Esophagus (tissue), 2 donors: ENCODE measurements around the gene UQCRC1. TPM values are rescaled to one million over a fixed set of nuclear protein-coding genes. Genes with fewer than 3 reads are reported as not detected.

Experiments used
- H3K27ac ChIP-seq, 2 donors: one replicate each; pipeline ENCODE4 v1.5.1; 2013; ENCODE audit warnings: low read depth in 2 of 2, mild to moderate bottlenecking in 2 of 2, inconsistent platforms in 1 of 2, low read length in 1 of 2, moderate library complexity in 1 of 2
- H3K27me3 ChIP-seq, 2 donors: one replicate each; pipeline ENCODE4 v1.6.1; 2013; ENCODE audit warnings: low read length in 2 of 2, control low read depth in 1 of 2, mild to moderate bottlenecking in 1 of 2; ENCODE audit not compliant: insufficient read depth in 2 of 2, control insufficient read depth in 1 of 2
- H3K36me3 ChIP-seq, 2 donors: one replicate each; pipeline ENCODE4 v1.6.1; 2013; ENCODE audit warnings: low read length in 1 of 2; ENCODE audit not compliant: control insufficient read depth in 2 of 2, insufficient read depth in 2 of 2
- H3K4me1 ChIP-seq, 2 donors: one replicate each; pipeline ENCODE4 v1.6.1; 2013; ENCODE audit warnings: low read length in 1 of 2; ENCODE audit not compliant: control insufficient read depth in 2 of 2, insufficient read depth in 2 of 2
- H3K4me3 ChIP-seq, 2 donors: one replicate each; pipeline ENCODE4 v1.5.1; 2013; ENCODE audit warnings: low read length in 2 of 2, mild to moderate bottlenecking in 2 of 2, low read depth in 1 of 2, moderate library complexity in 1 of 2
- H3K9me3 ChIP-seq, 2 donors: one replicate each; pipeline ENCODE4 v1.6.1; 2013; ENCODE audit warnings: mild to moderate bottlenecking in 2 of 2, low read depth in 1 of 2, low read length in 1 of 2, moderate library complexity in 1 of 2; ENCODE audit not compliant: control insufficient read depth in 2 of 2, insufficient read depth in 1 of 2
- WGBS, 2 donors: extraction: QIAGEN DNeasy Blood & Tissue Kit; methylation state at CpG; one replicate each; pipeline ENCODE4 v1.1.7; 2013; 5-methylcytosine and 5-hydroxymethylcytosine counted together
- polyA plus RNA-seq, 2 donors: library from polyadenylated mRNA; stranded (reverse); fragments of 200-250 nt; gene quantifications; one replicate each; pipeline ENCODE4 v1.2.3, GENCODE V29; 2013
- donor health status: healthy with polysubstance abuse.
- donor health status: Bipolar disorder and iron deficiency.

UQCRC1 gene
- polyA plus RNA-seq, 2 donors = 192 to 264 TPM

DNA sequence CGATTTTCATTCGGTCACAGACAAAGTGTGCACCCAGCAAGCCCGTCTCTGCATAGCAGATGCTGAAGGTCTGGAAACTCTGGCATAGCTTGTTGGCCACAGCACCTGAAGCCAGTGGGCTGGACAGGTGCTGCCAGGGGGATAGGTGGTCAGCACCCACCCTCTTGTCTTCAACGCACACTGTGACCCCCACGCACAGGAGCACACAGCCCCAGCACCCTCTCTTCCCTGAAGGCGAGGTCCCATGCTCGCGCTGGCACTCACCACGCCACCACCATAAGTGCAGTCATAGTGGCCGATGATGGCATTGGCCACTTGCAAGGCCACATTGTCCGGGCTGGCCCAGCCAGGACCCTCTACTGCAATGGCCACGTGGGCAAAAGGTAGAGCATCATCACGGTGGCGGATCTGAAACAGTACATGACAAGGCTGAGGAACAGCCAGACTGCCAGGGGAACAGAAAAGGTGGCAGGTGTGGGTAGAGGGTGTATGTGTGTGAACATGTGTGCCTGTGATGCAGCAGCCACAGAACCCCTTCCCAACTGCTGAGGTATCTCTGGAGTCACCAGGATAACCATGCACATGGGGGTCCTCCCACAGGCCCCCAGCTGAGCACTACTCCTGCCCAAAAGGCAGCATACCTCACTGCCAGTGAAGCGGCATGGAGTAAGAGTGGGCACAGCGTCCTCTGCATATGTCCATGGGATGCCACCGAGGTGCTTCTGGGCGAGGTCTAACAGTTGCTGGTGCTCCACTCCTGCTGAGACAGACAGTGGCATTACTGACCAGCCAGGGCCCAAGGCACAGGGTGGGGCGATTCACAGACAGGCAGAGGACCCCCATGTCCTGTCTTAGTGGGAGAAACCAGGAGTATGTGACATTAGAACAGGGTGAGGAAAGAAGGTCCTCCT is 8.5 kb downstream of the UQCRC1 start:
- peaks cover 2 to 35% of the 10 kb centered on the region in 2 donors for H3K4me1 ChIP-seq
- peaks cover 37 to 62% of the 10 kb centered on the region in 2 donors for H3K36me3 ChIP-seq
- no peaks in the 10 kb centered on the region for H3K27me3 ChIP-seq
- H3K9me3 ChIP-seq = no peaks in the 10 kb centered on the region
- H3K4me3 ChIP-seq = no peak overlapping the region
- peak overlapping the region in 1 of 2 donors; percentile 44 for H3K27ac ChIP-seq
- 90% methylated on average over 19 of the region's 19 CpGs for WGBS, 2 donors

DNA sequence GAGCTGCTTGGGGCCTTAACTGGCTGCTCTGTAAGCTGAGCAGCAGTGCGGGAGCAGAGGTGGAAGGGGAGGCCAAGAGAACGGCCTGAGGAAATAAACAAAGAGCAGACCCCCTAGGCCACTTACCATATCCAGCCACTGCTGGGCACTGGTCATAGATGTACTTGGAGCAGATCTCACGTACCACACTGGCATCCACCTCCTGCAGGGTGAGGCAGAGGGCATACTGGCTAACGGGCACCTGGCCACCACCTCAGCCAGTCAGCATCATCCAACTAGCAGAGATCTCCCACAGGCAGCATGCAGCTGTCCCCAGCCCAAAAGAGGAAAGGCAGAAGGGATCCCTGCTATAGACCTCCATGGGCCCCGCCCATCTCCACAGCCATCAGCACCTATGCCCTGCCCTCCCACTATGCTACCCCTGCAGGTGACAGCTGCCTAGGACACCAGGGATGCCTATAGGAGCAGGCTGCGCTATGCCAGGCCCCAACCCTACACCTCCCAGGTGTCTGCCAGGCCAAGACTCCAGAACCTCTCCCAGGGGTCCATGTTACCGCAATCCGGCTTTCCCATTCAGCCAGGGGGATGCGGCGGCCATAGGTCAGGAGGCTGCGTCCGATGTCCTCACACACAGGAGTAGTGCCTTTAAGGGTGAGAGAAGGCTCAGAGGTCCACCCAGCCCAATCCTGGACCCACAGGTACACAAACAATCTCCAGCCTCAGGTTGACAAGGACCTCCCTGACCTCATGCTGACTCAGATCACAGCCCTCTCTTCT is 9.7 kb downstream of the UQCRC1 start:
- peaks cover 2 to 46% of the 10 kb centered on the region in 2 donors for H3K4me1 ChIP-seq
- H3K27me3 ChIP-seq = no peaks in the 10 kb centered on the region
- no peaks in the 10 kb centered on the region for H3K9me3 ChIP-seq
- WGBS, 2 donors = 74 to 81% methylated on average over 12 of the region's 12 CpGs
- peaks cover 33 to 53% of the 10 kb centered on the region in 2 donors for H3K36me3 ChIP-seq
- peak overlapping the region; percentile 84 to 92 for H3K27ac ChIP-seq
- H3K4me3 ChIP-seq = no peak overlapping the region

DNA sequence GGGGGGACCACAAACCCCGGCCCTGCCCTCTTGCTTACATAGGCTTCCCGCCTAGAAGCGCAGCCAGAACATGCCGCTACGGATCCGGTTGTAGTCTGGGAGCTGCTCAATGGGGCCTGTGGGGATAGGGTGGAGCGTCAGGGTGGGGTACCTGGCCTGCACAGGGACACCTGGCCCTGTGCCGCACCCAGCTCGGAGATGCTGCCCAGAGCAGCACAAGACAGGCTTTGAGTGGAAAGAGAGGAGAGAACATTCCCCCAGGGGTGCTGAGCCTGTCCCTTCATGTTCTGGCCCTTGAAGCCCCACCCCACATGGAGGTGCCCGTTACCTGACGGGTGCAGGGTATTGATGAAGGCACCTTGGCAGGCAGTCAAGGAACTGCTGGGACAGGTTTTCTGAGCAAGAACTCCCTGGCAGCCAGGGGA is 10.4 kb downstream of the UQCRC1 start:
- 42 to 48% methylated on average over 11 of the region's 11 CpGs for WGBS, 2 donors
- Histone ChIP-seq H3K27ac (peak overlapping the region; percentile 84 to 92), H3K4me1 (peaks cover 2 to 46% of the 10 kb centered on the region in 2 donors), H3K27me3 (no peaks in the 10 kb centered on the region), H3K36me3 (peaks cover 27 to 47% of the 10 kb centered on the region in 2 donors), H3K4me3 (no peak overlapping the region), H3K9me3 (no peaks in the 10 kb centered on the region)

DNA sequence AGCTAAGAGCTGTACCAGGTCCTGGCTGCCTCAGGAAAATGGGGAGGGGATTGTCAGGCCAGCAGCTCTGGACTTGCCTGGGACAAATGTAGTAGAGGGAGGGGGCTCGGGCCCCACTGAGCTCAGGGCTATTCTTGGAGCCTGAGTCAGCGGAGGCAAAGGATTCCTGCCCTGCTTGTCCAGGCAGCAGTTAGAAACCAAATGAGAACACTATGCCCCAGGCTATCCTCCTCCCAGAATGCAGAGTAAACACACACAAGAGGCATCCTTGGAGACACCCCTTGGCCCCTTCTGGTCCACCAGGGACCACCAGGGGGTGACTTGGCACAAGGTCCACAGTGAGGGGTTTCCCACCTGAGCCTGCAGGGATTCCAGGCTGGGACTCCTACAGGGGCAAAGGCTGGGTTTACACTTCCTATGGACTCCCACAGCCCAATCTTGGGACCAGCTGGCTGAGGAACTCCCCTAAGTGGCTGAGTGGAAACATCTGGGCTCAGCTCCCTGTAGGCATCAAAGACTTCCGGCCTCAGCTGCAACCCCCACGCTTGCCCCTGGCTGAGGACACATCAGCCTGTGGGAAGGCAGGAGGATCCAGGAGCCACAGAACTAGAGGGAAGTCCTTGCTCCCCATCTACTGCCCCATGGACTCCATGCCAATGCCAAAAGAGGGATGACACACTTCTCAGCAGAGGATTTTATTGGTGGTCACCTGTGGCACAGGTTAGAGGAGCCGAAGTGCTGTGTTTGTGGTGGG is 10.9 kb downstream of the UQCRC1 start:
- WGBS, 2 donors = 34 to 46% methylated on average over 5 of the region's 5 CpGs
- peak overlapping the region; percentile 84 to 92 for H3K27ac ChIP-seq
- peaks cover 2 to 46% of the 10 kb centered on the region in 2 donors for H3K4me1 ChIP-seq
- peaks cover 21 to 41% of the 10 kb centered on the region in 2 donors for H3K36me3 ChIP-seq
- H3K27me3 ChIP-seq = no peaks in the 10 kb centered on the region
- H3K9me3 ChIP-seq = no peaks in the 10 kb centered on the region
- no peak overlapping the region for H3K4me3 ChIP-seq

DNA sequence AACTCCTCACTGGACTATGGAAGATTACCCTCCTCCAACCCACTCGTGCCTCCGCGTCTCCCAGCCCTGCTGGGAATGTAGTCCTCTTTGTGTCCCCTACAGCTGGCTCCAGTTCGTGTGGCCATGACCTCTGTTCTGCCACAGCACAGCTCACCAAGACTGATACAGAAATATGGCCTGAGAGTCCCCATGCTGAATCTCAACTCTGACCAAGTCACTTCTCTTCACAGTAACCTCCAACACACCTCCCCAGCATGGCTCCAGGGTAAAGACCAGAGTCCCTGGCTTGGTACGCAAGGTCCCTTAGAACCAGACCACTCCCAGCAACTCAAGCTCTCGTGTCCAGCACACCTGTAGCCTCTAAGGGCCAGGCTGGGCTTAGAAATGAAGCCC is 12.0 kb downstream of the UQCRC1 start:
- Histone ChIP-seq H3K4me3 (no peak overlapping the region), H3K4me1 (peaks cover 2 to 52% of the 10 kb centered on the region in 2 donors), H3K36me3 (peaks cover 17 to 35% of the 10 kb centered on the region in 2 donors), H3K9me3 (no peaks in the 10 kb centered on the region), H3K27me3 (no peaks in the 10 kb centered on the region), H3K27ac (peak overlapping the region; percentile 82 to 92)
- 82 to 90% methylated on average over 6 of the region's 6 CpGs for WGBS, 2 donors

DNA sequence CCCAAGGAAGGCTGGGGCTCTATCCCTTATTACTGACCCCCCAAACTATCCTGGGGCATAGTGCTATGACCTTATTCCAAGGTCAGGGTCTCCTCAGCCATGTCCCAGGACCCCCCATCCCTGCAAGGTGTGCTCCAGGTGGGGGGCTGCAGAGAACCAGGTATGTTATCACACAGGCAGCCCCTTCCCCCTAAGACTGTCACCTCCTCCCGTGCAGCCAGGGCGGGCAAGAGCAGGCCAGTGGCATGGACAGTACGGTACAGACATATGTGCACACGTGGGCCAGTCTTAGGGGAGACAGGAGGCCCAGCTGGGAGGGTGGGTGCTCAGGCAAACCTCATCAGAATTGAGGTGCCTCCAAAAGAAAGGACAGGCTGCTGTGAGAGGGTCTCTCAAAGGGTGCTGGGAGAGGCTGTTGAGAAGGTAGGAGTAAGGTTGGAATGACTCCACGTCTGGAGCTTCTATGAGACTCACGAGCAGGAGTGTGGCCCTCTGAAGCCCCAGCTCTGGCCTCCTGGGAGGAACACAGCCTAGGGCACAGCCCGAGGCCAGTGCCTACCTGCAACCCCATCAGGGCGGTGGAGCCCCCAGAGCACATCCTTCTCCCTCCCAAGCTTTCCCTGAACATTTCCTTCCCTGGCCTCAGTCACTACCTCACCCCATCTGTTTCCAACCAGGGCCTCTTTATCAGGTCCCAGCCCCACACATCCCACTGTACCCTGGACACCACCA is 12.6 kb downstream of the UQCRC1 start:
- Histone ChIP-seq H3K4me1 (peaks cover 2 to 52% of the 10 kb centered on the region in 2 donors), H3K27me3 (no peaks in the 10 kb centered on the region), H3K9me3 (no peaks in the 10 kb centered on the region), H3K36me3 (peaks cover 17 to 36% of the 10 kb centered on the region in 2 donors), H3K27ac (peak overlapping the region; percentile 12 to 92), H3K4me3 (no peak overlapping the region)
- 71 to 72% methylated on average over 8 of the region's 8 CpGs for WGBS, 2 donors

DNA sequence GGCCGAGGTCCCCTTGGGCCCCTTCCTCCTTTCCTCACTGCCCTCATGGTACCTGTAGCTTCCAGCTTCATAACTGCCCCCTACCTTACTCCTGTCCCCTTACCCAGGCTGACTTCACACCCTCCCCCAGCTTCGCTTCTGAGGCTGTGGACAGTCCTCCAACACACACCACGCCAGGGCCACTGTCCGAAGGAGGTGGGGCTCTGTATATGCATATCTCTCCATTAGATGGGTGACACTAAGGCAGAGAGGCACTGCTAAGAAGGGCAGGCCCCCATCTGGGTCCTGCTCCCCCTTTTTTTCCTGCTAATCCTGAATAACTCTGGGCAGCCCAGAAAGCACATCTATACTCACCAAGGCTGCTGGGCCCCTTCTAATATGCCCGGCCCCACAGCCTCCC is 13.3 kb downstream of the UQCRC1 start:
- no peaks in the 10 kb centered on the region for H3K9me3 ChIP-seq
- no peak overlapping the region for H3K4me3 ChIP-seq
- H3K27ac ChIP-seq = peak overlapping the region; percentile 7 to 72
- H3K36me3 ChIP-seq = peaks cover 17 to 33% of the 10 kb centered on the region in 2 donors
- H3K4me1 ChIP-seq = peaks cover 2 to 52% of the 10 kb centered on the region in 2 donors
- WGBS, 2 donors = 78% methylated on average over 5 of the region's 5 CpGs
- H3K27me3 ChIP-seq = no peaks in the 10 kb centered on the region

DNA sequence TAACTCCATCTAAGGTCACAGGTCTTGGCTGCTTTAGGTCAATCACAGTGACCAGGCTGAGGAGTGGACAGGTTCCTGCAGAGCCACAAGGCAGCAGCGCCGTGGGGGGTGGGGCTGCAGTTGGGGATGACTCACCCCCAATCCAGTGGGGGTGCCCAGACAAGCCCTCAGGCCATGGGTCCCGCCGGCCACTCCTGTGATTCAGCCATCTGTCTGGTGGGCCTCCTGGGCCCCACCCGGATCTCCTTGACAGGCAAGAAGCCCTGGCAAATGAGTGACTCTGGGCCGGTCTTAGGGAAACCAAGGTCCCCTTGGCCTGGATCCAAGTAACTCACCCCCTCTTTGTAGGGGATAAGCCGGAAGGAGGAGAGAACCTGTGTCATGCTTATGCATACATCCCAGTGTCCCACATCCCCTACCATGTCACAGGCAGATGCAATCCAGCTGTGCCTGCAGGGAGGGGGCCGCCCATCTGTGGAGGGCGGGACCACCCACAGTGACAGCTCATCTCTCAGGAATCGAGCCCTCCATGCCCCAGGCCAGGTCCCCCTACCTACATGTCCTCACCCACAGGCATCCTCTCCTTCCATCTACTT is 13.8 kb downstream of the UQCRC1 start:
- 13 to 22% methylated on average over 10 of the region's 10 CpGs for WGBS, 2 donors
- peak overlapping the region; percentile 6 to 72 for H3K27ac ChIP-seq
- H3K4me1 ChIP-seq = peaks cover 2 to 49% of the 10 kb centered on the region in 2 donors
- H3K9me3 ChIP-seq = no peaks in the 10 kb centered on the region
- H3K27me3 ChIP-seq = no peaks in the 10 kb centered on the region
- no peak overlapping the region for H3K4me3 ChIP-seq
- peaks cover 13 to 28% of the 10 kb centered on the region in 2 donors for H3K36me3 ChIP-seq
